Sigmoid colon (tissue), 7 donors: Measurements from ENCODE around the gene RIT2. TPM values are rescaled to one million over a fixed set of nuclear protein-coding genes. Genes with fewer than 3 reads are reported as not detected.
"Not testable (repeated sequence)": the region's sequence is repeated elsewhere in the genome, so short reads cannot be mapped to it uniquely, and the experiment has no call there.

Experiments
- DNase-seq: peaks from one replicate; pipeline ENCODE4 v3.0.0-alpha.2; 2019
- H3K27ac ChIP-seq, 4 donors: fragments of 200-600 bp; sonication (generic); one replicate each; pipeline ENCODE4 v1.5.1; 2016 to 2019; ENCODE audit warnings: mild to moderate bottlenecking in 1 of 4
- H3K27me3 ChIP-seq, 3 donors: fragments of 200-600 bp; sonication (generic); one replicate each; pipeline ENCODE4 v1.5.1; 2019; ENCODE audit warnings: mild to moderate bottlenecking in 1 of 3
- H3K36me3 ChIP-seq, 4 donors: fragments of 200-600 bp; sonication (generic); one replicate each; pipeline ENCODE4 v1.5.1; 2016 to 2019
- H3K4me1 ChIP-seq, 4 donors: fragments of 200-600 bp; sonication (generic); one replicate each; pipeline ENCODE4 v1.5.1; 2017 to 2019
- H3K4me3 ChIP-seq, 4 donors: fragments of 200-600 bp; sonication (generic); one replicate each; pipeline ENCODE4 v1.5.1; 2017 to 2019; ENCODE audit warnings: mild to moderate bottlenecking in 2 of 4, moderate library complexity in 1 of 4
- H3K9me3 ChIP-seq, 4 donors: fragments of 200-600 bp in 3 of 4; sonication (generic) in 3 of 4; one replicate each; pipeline versions ENCODE4 v1.5.1 to v1.6.1; 2013 to 2019
- EP300 ChIP-seq, 4 donors: sonication (generic); formaldehyde crosslinking; IDR thresholded peaks; one replicate each; pipeline ENCODE4 v1.6.1; 2017; ENCODE audit warnings: antibody characterized with exemption in 4 of 4
- POLR2A ChIP-seq, 2 donors: fragments of 450-650 bp; IDR thresholded peaks; one replicate each; pipeline ENCODE4 v1.6.1; 2016; ENCODE audit warnings: antibody characterized with exemption in 2 of 2, mild to moderate bottlenecking in 2 of 2, moderate library complexity in 2 of 2
- POLR2AphosphoS5 ChIP-seq, 4 donors: sonication (generic); formaldehyde crosslinking; IDR thresholded peaks; one replicate each; pipeline ENCODE4 v1.6.1; 2017; ENCODE audit warnings: antibody characterized with exemption in 4 of 4
- WGBS, 2 donors: extraction: QIAGEN DNeasy Blood & Tissue Kit; methylation state at CpG; one replicate each; pipeline ENCODE4 v1.1.7; 2013; 5-methylcytosine and 5-hydroxymethylcytosine counted together
- intact Hi-C: fragments of 100-400 bp; cut with DNase I; formaldehyde crosslinking; loops from one replicate; pipeline ENCODE4 v1.15.1; 2023
- polyA plus RNA-seq, 3 donors: library from polyadenylated mRNA; stranded (reverse); fragments of 200-250 nt; gene quantifications; one replicate each; pipeline ENCODE4 v1.2.3, GENCODE V29; 2013
- total RNA-seq, 4 donors: library from RNA; depleted of rRNA; stranded (reverse); fragments of >200 nt; gene quantifications; one replicate each; pipeline ENCODE4 v1.1.0, GENCODE V29; 2016
- TF ChIP-seq, protein P1 (sequence below), 4 experiments: fragments of 450-650 bp in 3 of 4; fragments of 200-600 bp in 1 of 4; IDR thresholded peaks; one replicate each; pipeline ENCODE4 v1.5.1; 2016 to 2019; ENCODE audit warnings: antibody characterized with exemption in 4 of 4, mild to moderate bottlenecking in 3 of 4, moderate library complexity in 2 of 4
- donor health status: healthy with polysubstance abuse.
- donor health status: Bipolar disorder and iron deficiency.
- donor health status: healthy.

RIT2 gene
- total and polyA plus RNA-seq, 7 donors = 0.17 to 1.8 TPM; not detected in 5

DNA sequence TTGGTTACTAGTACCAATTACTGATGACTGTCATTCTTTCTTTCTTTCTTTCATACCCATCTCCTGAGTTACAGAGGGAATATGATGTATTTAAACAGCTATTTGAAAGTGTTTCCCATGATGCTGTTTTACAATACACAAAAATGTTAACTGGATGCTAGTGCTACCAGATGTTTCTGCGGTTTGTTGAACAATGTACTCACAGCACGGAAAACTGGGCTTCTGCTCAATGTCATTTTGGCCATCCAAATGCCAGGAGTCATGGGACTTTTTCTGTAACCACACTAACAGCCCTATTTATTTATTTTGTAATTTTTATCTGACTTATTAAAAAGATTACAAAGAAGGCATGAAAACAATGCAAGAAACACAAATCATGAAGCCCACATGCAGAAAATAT lies 313.8 kb downstream of the RIT2 start:
- no peak overlapping the region for H3K27ac ChIP-seq
- no peak overlapping the region for H3K4me3 ChIP-seq
- 60 to 71% methylated on average over 2 of the region's 2 CpGs for WGBS, 2 donors
- DNase-seq = no peak
- intact Hi-C loops = no loop called here
- H3K36me3 ChIP-seq = no peaks in the 10 kb centered on the region
- H3K27me3 ChIP-seq = no peaks in the 10 kb centered on the region
- TF ChIP-seq, protein P1, sequence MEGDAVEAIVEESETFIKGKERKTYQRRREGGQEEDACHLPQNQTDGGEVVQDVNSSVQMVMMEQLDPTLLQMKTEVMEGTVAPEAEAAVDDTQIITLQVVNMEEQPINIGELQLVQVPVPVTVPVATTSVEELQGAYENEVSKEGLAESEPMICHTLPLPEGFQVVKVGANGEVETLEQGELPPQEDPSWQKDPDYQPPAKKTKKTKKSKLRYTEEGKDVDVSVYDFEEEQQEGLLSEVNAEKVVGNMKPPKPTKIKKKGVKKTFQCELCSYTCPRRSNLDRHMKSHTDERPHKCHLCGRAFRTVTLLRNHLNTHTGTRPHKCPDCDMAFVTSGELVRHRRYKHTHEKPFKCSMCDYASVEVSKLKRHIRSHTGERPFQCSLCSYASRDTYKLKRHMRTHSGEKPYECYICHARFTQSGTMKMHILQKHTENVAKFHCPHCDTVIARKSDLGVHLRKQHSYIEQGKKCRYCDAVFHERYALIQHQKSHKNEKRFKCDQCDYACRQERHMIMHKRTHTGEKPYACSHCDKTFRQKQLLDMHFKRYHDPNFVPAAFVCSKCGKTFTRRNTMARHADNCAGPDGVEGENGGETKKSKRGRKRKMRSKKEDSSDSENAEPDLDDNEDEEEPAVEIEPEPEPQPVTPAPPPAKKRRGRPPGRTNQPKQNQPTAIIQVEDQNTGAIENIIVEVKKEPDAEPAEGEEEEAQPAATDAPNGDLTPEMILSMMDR (IDR thresholded peaks at IDR 0.05) = no peak
- TF ChIP-seq EP300 (IDR thresholded peaks at IDR 0.05) (no peak), POLR2A (IDR thresholded peaks at IDR 0.05) (no peak), POLR2AphosphoS5 (IDR thresholded peaks at IDR 0.05) (no peak)
- H3K4me1 ChIP-seq = no peaks in the 10 kb centered on the region
- H3K9me3 ChIP-seq = no peaks in the 10 kb centered on the region

DNA sequence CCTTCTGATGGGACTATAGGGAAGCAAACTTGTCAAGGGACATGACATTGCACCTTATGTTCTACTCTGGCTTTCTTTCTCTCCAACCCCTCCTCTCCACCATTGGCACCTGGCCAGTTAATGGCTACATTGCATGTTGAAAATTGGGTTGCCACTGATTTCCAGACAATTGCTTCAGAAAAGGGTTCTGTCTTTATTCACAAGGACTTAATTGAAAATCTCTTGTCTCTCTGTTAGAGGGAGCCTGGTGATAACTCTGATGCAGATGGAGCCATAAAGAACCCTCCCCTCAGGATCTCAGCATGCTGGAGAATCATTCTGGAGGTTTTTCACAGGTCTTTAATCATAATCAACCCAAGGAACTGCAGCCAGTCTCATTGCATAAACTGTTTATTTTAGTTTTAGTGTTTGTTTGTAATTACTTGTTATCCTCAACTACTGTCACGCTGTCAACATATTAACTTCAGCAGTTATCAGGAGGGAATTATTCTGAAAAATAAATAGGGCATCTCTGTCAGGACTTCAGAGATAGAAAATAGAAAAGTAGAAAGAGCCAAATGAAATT lies 316.8 kb downstream of the RIT2 start:
- TF ChIP-seq EP300 (IDR thresholded peaks at IDR 0.05) = no peak
- TF ChIP-seq, protein P1 (IDR thresholded peaks at IDR 0.05) = no peak
- TF ChIP-seq POLR2A (IDR thresholded peaks at IDR 0.05) = no peak
- TF ChIP-seq POLR2AphosphoS5 (IDR thresholded peaks at IDR 0.05) = no peak
- intact Hi-C loops = no loop called here
- Histone ChIP-seq H3K4me1 (no peaks in the 10 kb centered on the region), H3K27me3 (no peaks in the 10 kb centered on the region), H3K27ac (no peak overlapping the region), H3K9me3 (no peaks in the 10 kb centered on the region), H3K4me3 (no peak overlapping the region), H3K36me3 (no peaks in the 10 kb centered on the region)
- no peak for DNase-seq
- WGBS, 2 donors = 21 to 43% methylated on average over 1 of the region's 1 CpG

DNA sequence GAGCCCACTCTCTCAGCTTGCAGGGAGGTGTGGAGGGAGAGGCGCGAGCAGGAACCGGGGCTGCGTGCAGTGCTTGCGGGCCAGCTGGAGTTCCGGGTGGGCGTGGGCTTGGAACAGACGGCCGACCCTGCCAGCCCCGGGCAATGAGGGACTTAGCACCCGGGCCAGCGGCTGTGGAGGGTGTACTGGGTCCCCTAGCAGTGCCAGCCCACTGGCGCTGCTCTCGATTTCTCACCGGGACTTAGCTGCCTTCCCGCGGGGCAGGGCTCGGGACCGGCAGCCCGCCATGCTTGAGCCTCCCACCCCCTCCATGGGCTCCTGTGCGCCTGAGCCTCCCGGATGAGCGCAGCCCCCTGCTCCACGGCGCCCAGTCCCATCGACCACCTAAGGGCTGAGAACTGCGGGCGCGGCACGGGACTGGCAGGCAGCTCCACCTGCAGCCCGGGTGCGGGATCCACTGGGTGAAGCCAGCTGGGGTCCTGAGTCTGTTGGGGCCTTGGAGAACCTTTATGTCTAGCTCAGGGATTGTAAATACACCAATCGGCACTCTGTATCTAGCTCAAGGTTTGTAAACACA lies 320.2 kb downstream of the RIT2 start:
- DNase-seq, H3K4me3 ChIP-seq, H3K27me3 ChIP-seq, H3K9me3 ChIP-seq, H3K36me3 ChIP-seq, intact Hi-C loops, H3K27ac ChIP-seq, H3K4me1 ChIP-seq: not testable (repeated sequence)
- WGBS, 2 donors = 91 to 92% methylated on average over 33 of the region's 33 CpGs

DNA sequence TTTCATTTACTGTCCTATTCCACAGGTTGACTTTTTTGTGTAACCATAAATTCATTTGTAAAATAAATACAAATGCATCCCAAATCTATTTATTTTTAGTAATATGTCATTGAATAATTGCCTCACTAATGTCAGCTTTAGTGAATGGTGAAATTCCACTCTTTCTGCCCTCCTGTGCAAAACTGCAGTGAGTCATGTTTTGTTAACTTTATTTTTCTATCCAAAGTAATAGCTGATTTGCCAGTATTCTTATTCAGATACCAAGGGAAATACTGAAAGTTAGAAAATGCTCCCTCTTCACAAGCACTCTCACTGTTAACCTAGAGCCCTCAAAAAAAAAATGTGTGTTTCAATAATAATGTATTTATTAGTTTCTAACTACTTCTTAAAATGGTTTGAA lies 322.8 kb downstream of the RIT2 start:
- Histone ChIP-seq H3K27me3 (no peaks in the 10 kb centered on the region), H3K4me1 (no peaks in the 10 kb centered on the region), H3K9me3 (no peaks in the 10 kb centered on the region), H3K4me3 (no peak overlapping the region), H3K27ac (no peak overlapping the region), H3K36me3 (no peaks in the 10 kb centered on the region)
- intact Hi-C loops = no loop called here
- TF ChIP-seq, protein P1 (IDR thresholded peaks at IDR 0.05) = no peak
- TF ChIP-seq POLR2A (IDR thresholded peaks at IDR 0.05) = no peak
- no peak for TF ChIP-seq EP300 (IDR thresholded peaks at IDR 0.05)
- TF ChIP-seq POLR2AphosphoS5 (IDR thresholded peaks at IDR 0.05) = no peak
- DNase-seq = no peak

DNA sequence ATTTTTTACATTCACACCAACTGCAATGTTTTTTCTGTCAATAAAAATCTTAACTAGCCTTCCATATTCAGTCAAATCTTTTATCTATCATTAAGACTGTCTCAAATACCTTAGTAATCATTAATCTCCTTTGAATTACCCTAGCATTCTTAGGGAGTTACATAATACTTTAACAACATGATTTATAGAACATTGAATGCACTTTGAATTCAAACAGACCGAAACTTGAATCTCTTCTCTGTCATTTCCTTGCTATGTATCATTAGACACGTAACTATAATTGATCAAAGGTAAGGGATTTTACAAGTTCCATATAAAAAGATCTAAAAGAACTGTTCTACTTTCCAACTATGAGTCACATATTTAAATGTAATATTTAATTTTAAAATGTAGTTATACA lies 330.9 kb downstream of the RIT2 start:
- intact Hi-C loops = no loop called here
- WGBS, 2 donors = 22 to 68% methylated on average over 2 of the region's 2 CpGs

More for the DNA sequence above, 330.9 kb downstream of the RIT2 start:
- Histone ChIP-seq H3K9me3 (no peaks in the 10 kb centered on the region), H3K27ac (no peak overlapping the region), H3K27me3 (no peaks in the 10 kb centered on the region), H3K36me3 (no peaks in the 10 kb centered on the region), H3K4me3 (no peak overlapping the region), H3K4me1 (no peaks in the 10 kb centered on the region)
- TF ChIP-seq, protein P1 (IDR thresholded peaks at IDR 0.05) = no peak
- no peak for TF ChIP-seq POLR2AphosphoS5 (IDR thresholded peaks at IDR 0.05)
- no peak for TF ChIP-seq EP300 (IDR thresholded peaks at IDR 0.05)
- no peak for TF ChIP-seq POLR2A (IDR thresholded peaks at IDR 0.05)
- no peak for DNase-seq
